H9 (cell line): Measurements from ENCODE around the gene MPZL3. TPM values are rescaled to one million over a fixed set of nuclear protein-coding genes. Genes with fewer than 3 reads are reported as not detected.

Experiments
- DNase-seq: peaks from one replicate; pipeline ENCODE4 v3.0.0-alpha.2; 2017
- H2AFZ ChIP-seq: one replicate; pipeline ENCODE4 v1.6.1; 2013; ENCODE audit warnings: mild to moderate bottlenecking, low read length, control low read depth, moderate library complexity
- H2AK5ac ChIP-seq: 2 replicates; pipeline ENCODE4 v1.6.1; 2013; ENCODE audit warnings: low read length, control low read depth, mixed read lengths; ENCODE audit not compliant: insufficient read length
- H2BK120ac ChIP-seq: one replicate; pipeline ENCODE4 v1.6.1; 2013; ENCODE audit warnings: low read depth, mild to moderate bottlenecking, low read length, control low read depth, inconsistent platforms; ENCODE audit not compliant: poor library complexity, severe bottlenecking
- H2BK12ac ChIP-seq: 2 replicates; pipeline ENCODE4 v1.6.1; 2013; ENCODE audit warnings: low read length, control low read depth, mixed read lengths, low read depth; ENCODE audit not compliant: insufficient read length
- H2BK15ac ChIP-seq: 2 replicates; pipeline ENCODE4 v1.6.1; 2013; ENCODE audit warnings: low read depth, low read length, control low read depth
- H2BK20ac ChIP-seq: one replicate; pipeline ENCODE4 v1.6.1; 2013; ENCODE audit warnings: low read depth, mild to moderate bottlenecking, low read length, control low read depth, inconsistent platforms; ENCODE audit not compliant: poor library complexity, severe bottlenecking
- H2BK5ac ChIP-seq: 2 replicates; pipeline ENCODE4 v1.6.1; 2013; ENCODE audit warnings: low read length, control low read depth, mixed read lengths; ENCODE audit not compliant: insufficient read length
- H3K14ac ChIP-seq: 2 replicates; pipeline ENCODE4 v1.6.1; 2013; ENCODE audit warnings: low read length, control low read depth; ENCODE audit not compliant: insufficient read depth
- H3K18ac ChIP-seq: 2 replicates; pipeline ENCODE4 v1.6.1; 2013; ENCODE audit warnings: low read depth, mild to moderate bottlenecking, mixed read lengths, low read length, control low read depth; ENCODE audit not compliant: insufficient read length
- H3K23ac ChIP-seq: 2 replicates; pipeline ENCODE4 v1.6.1; 2013; ENCODE audit warnings: low read length, control low read depth, mixed read lengths, low read depth; ENCODE audit not compliant: insufficient read length
- H3K23me2 ChIP-seq: 2 replicates; pipeline ENCODE4 v1.6.1; 2013; ENCODE audit warnings: low read depth, mild to moderate bottlenecking, mixed read lengths, low read length, control low read depth; ENCODE audit not compliant: insufficient read length, poor library complexity, severe bottlenecking
- H3K27ac ChIP-seq: 2 replicates; pipeline ENCODE4 v1.5.1; 2013; ENCODE audit warnings: low read length, control low read depth, mixed read lengths, low read depth; ENCODE audit not compliant: insufficient read length
- H3K27me3 ChIP-seq: 2 replicates; pipeline ENCODE4 v1.6.1; 2013; ENCODE audit warnings: low read length, control low read depth, inconsistent platforms; ENCODE audit not compliant: insufficient read depth
- H3K4ac ChIP-seq: 2 replicates; pipeline ENCODE4 v1.6.1; 2013; ENCODE audit warnings: low read depth, mild to moderate bottlenecking, control low read depth, inconsistent platforms, low read length, moderate library complexity
- H3K4me1 ChIP-seq: 2 replicates; pipeline ENCODE4 v1.6.1; 2013; ENCODE audit warnings: low read length, control low read depth, inconsistent platforms; ENCODE audit not compliant: insufficient read depth
- H3K4me2 ChIP-seq: 2 replicates; pipeline ENCODE4 v1.6.1; 2013; ENCODE audit warnings: low read length, control low read depth, mixed read lengths; ENCODE audit not compliant: insufficient read length, insufficient read depth
- H3K56ac ChIP-seq: 2 replicates; pipeline ENCODE4 v1.6.1; 2013; ENCODE audit warnings: low read depth, mild to moderate bottlenecking, mixed read lengths, low read length, control low read depth; ENCODE audit not compliant: insufficient read length
- H3K79me1 ChIP-seq: 2 replicates; pipeline ENCODE4 v1.6.1; 2013; ENCODE audit warnings: low read depth, mild to moderate bottlenecking, moderate library complexity, low read length, control low read depth, inconsistent platforms; ENCODE audit not compliant: insufficient read depth, poor library complexity, severe bottlenecking
- H3K79me2 ChIP-seq: 2 replicates; pipeline ENCODE4 v1.6.1; 2013; ENCODE audit warnings: low read length, control low read depth, inconsistent platforms; ENCODE audit not compliant: insufficient read depth
- H3K9ac ChIP-seq: 2 replicates; pipeline ENCODE4 v1.6.1; 2013; ENCODE audit warnings: low read length, control low read depth, mixed read lengths; ENCODE audit not compliant: insufficient read length; ENCODE audit errors: extremely low read depth
- H3K9me3 ChIP-seq: one replicate; pipeline ENCODE4 v1.6.1; 2013; ENCODE audit warnings: low read depth, low read length, inconsistent platforms; ENCODE audit not compliant: control insufficient read depth
- H3T11ph ChIP-seq: one replicate; pipeline ENCODE4 v1.6.1; 2013; ENCODE audit warnings: mild to moderate bottlenecking, low read length, control low read depth, inconsistent platforms
- H4K20me1 ChIP-seq: one replicate; pipeline ENCODE4 v1.6.1; 2013; ENCODE audit not compliant: control insufficient read depth, insufficient read length, insufficient read depth
- H4K5ac ChIP-seq: 2 replicates; pipeline ENCODE4 v1.6.1; 2013; ENCODE audit warnings: low read depth, mild to moderate bottlenecking, mixed read lengths, low read length, control low read depth; ENCODE audit not compliant: insufficient read length
- H4K8ac ChIP-seq: replicated peaks from 2 replicates; pipeline ENCODE4 v1.6.1; 2013; ENCODE audit warnings: low read length, control low read depth, mixed read lengths, low read depth; ENCODE audit not compliant: insufficient read length
- H4K91ac ChIP-seq: 2 replicates; pipeline ENCODE4 v1.6.1; 2013; ENCODE audit warnings: low read depth, mild to moderate bottlenecking, moderate library complexity, mixed read lengths, low read length, control low read depth; ENCODE audit not compliant: insufficient read length
- H3K27ac Mint-ChIP-seq, 3 experiments: 2 replicates in 2 of 3; 3 replicates in 1 of 3; pipeline ENCODE4 v1.8.0; 2020 to 2021; ENCODE audit warnings: mixed read lengths in 3 of 3, mild to moderate bottlenecking in 1 of 3, moderate library complexity in 1 of 3
- H3K27me3 Mint-ChIP-seq: 2 replicates; pipeline ENCODE4 v1.8.0; 2021; ENCODE audit warnings: low read depth, mild to moderate bottlenecking, moderate library complexity, mixed read lengths
- H3K36me3 Mint-ChIP-seq, 3 experiments: 2 replicates in 2 of 3; 3 replicates in 1 of 3; pipeline ENCODE4 v1.8.0; 2020 to 2021; ENCODE audit warnings: low read depth in 3 of 3, mixed read lengths in 3 of 3; ENCODE audit not compliant: insufficient read depth in 1 of 3
- H3K4me1 Mint-ChIP-seq, 2 experiments: 2 replicates each; pipeline ENCODE4 v1.8.0; 2020; ENCODE audit warnings: mixed read lengths in 2 of 2
- H3K4me3 Mint-ChIP-seq, 2 experiments: 2 replicates in 1 of 2; 3 replicates in 1 of 2; pipeline ENCODE4 v1.8.0; 2020 to 2021; ENCODE audit warnings: mild to moderate bottlenecking in 2 of 2, mixed read lengths in 2 of 2, moderate library complexity in 1 of 2
- H3K9me3 Mint-ChIP-seq, 2 experiments: 2 replicates in 1 of 2; 3 replicates in 1 of 2; pipeline ENCODE4 v1.8.0; 2020; ENCODE audit warnings: mild to moderate bottlenecking in 2 of 2, mixed read lengths in 2 of 2, moderate library complexity in 1 of 2
- CTCF ChIP-seq: fragments of 200-600 bp; sonication (generic); conservative IDR thresholded peaks from 3 replicates; pipeline ENCODE4 v1.8.0; 2021; ENCODE audit warnings: antibody characterized with exemption, mild to moderate bottlenecking
- whole genome bisulfite sequencing: extraction: QIAGEN DNeasy Blood & Tissue Kit; methylation state at CpG from one replicate; pipeline ENCODE4 v1.1.7; 2013; ENCODE audit warnings: missing lambda C conversion rate, low lambda C conversion rate, mixed read lengths; ENCODE audit not compliant: insufficient read length; ENCODE audit errors: extremely low coverage; 5-methylcytosine and 5-hydroxymethylcytosine counted together
- total RNA-seq: library from RNA; stranded (reverse); gene quantifications from 2 replicates; pipeline ENCODE4 v1.2.1, GENCODE V29; 2021

Gene MPZL3
- total RNA-seq, 1 experiment from 2014 or later: 2.6 TPM

DNA sequence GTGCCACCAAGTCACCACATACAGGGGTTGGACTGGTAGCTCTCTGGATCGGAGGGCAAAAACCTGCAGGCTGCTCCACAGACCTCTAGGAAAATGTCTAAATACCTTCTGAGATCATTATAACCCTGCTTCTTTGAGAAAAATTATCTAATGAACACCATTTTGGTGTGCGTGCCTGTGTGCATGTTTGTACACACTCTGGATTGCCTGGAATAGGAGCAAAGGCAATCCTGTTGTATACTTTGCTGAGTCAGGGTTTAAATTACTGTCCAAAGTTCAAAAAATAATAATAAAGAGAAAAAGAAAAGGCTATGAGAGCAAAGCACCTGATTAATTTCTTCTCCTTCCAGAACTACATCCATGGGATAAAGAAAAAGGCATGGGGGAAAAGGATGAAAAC, 38.4 kb downstream of the MPZL3 start:
- H3K9me3 ChIP-seq: no peaks in the 10 kb centered on the region
- H2AK5ac ChIP-seq: no peak overlapping the region
- peaks cover 0 to 14% (median 0%) of the 10 kb centered on the region in 3 experiments; a peak in 3 of 7 replicates for H3K36me3 Mint-ChIP-seq
- no peak overlapping the region for H2BK5ac ChIP-seq
- peaks cover 46 to 48% of the 10 kb centered on the region in 2 experiments for H3K4me1 Mint-ChIP-seq
- no peak overlapping the region for H4K8ac ChIP-seq
- H2BK15ac ChIP-seq: no peak overlapping the region
- no peaks in the 10 kb centered on the region; the same call in 1 of the 2 replicates for H3K27me3 Mint-ChIP-seq
- peaks cover 27% of the 10 kb centered on the region for H3K4me1 ChIP-seq
- H3K4me2 ChIP-seq: no peak overlapping the region
- no peak overlapping the region for H3K4me3 Mint-ChIP-seq
- no CpG with 5 or more reads among the region's 2 CpGs for WGBS
- DNase-seq: no peak
- H3K14ac ChIP-seq: no peak overlapping the region
- no peak overlapping the region for H2BK120ac ChIP-seq
- no peaks in the 10 kb centered on the region for H3K27me3 ChIP-seq
- no peak overlapping the region for H2AFZ ChIP-seq
- peaks cover 0 to 6% of the 10 kb centered on the region in 2 experiments; a peak in 3 of 5 replicates for H3K9me3 Mint-ChIP-seq
- H4K91ac ChIP-seq: no peak overlapping the region
- no peaks in the 10 kb centered on the region for H4K20me1 ChIP-seq
- H3T11ph ChIP-seq: no peak overlapping the region
- no peak overlapping the region for H4K5ac ChIP-seq
- H3K27ac ChIP-seq: no peak overlapping the region
- H3K4ac ChIP-seq: no peak overlapping the region
- no peak overlapping the region for H2BK20ac ChIP-seq
- no peak overlapping the region for H3K9ac ChIP-seq
- no peaks in the 10 kb centered on the region for H3K79me2 ChIP-seq
- no peaks in the 10 kb centered on the region for H3K79me1 ChIP-seq
- H3K18ac ChIP-seq: no peak overlapping the region
- no peaks in the 10 kb centered on the region for H3K23me2 ChIP-seq
- H3K56ac ChIP-seq: no peak overlapping the region
- H3K23ac ChIP-seq: no peak overlapping the region
- peak overlapping the region in 2 of 3 experiments; percentile 8 to 50; a peak in 1 of 7 replicates for H3K27ac Mint-ChIP-seq
- no peak for TF ChIP-seq CTCF
- H2BK12ac ChIP-seq: no peak overlapping the region
